GM12873 (cell line): Measurements from ENCODE around the gene COL12A1.

Source experiments
- CTCF ChIP-seq: IDR thresholded peaks from 2 replicates; pipeline ENCODE4 v1.5.1; 2012; ENCODE audit warnings: low read depth, mild to moderate bottlenecking, moderate library complexity, low read length, control low read depth; ENCODE audit not compliant: insufficient read depth; ENCODE audit errors: missing control alignments

Gene COL12A1

GRCh38 chr6:75147512-75147911 is 58.3 kb downstream of the COL12A1 start:
- TF ChIP-seq CTCF = no peak

GRCh38 chr6:75145976-75146375 is 59.9 kb downstream of the COL12A1 start:
- TF ChIP-seq CTCF = no peak

- no peak for TF ChIP-seq CTCF
Measured at GRCh38 chr6:75145211-75145610, 60.6 kb downstream of the COL12A1 start.

GRCh38 chr6:75144386-75144785 is 61.5 kb downstream of the COL12A1 start:
- no peak for TF ChIP-seq CTCF

- no peak for TF ChIP-seq CTCF
Measured at GRCh38 chr6:75143191-75143590, 62.7 kb downstream of the COL12A1 start.

GRCh38 chr6:75142721-75143120 is 63.1 kb downstream of the COL12A1 start:
- TF ChIP-seq CTCF = no peak

- no peak for TF ChIP-seq CTCF
Measured at GRCh38 chr6:75135876-75136275, 70.0 kb downstream of the COL12A1 start.
